Dedifferentiated amniotic fluid mesenchymal stem cell (primary cell): Measurements from ENCODE around the gene WDR45B.

Experiments used
- DNase-seq: peaks from one replicate; pipeline ENCODE4 v3.0.0-alpha.2; 2016; ENCODE audit errors: extremely low spot score

WDR45B gene

GRCh38 chr17:82648165-82648668 is at the start of gene WDR45B:
WDR45B (minus strand) TSS chr17:82648444; CDS start chr17:82648340, 104 bp downstream.
- DNase-seq = peak; percentile 96

GRCh38 chr17:82697808-82698064 is 49.5 kb upstream of the WDR45B start:
- no peak for DNase-seq

GRCh38 chr17:82696916-82697807 is 48.9 kb upstream of the WDR45B start:
- DNase-seq = no peak

GRCh38 chr17:82696259-82696658 is 48.0 kb upstream of the WDR45B start:
- DNase-seq = no peak

- DNase-seq = no peak
These were observed 46.4 kb upstream of the WDR45B start for GRCh38 chr17:82694647-82695046.

GRCh38 chr17:82693168-82693867 is 45.1 kb upstream of the WDR45B start:
- DNase-seq = no peak

GRCh38 chr17:82692268-82692667 is 44.0 kb upstream of the WDR45B start:
- DNase-seq = no peak

- no peak for DNase-seq
These were observed 43.5 kb upstream of the WDR45B start for GRCh38 chr17:82691714-82692113.

GRCh38 chr17:82690786-82691489 is 42.7 kb upstream of the WDR45B start:
- DNase-seq = no peak

- no peak for DNase-seq
These were observed 40.8 kb upstream of the WDR45B start for GRCh38 chr17:82689077-82689476.

GRCh38 chr17:82687871-82688270 is 39.6 kb upstream of the WDR45B start:
- DNase-seq = no peak

- no peak for DNase-seq
These were observed 39.2 kb upstream of the WDR45B start for GRCh38 chr17:82687375-82687861.

GRCh38 chr17:82686366-82687324 is 38.4 kb upstream of the WDR45B start:
- DNase-seq = no peak

GRCh38 chr17:82685291-82685690 is 37.0 kb upstream of the WDR45B start:
- no peak for DNase-seq

- no peak for DNase-seq
These were observed 36.1 kb upstream of the WDR45B start for GRCh38 chr17:82684228-82684841.

- no peak for DNase-seq
These were observed 35.3 kb upstream of the WDR45B start for GRCh38 chr17:82683534-82683933.

- DNase-seq = no peak
These were observed 33.3 kb upstream of the WDR45B start for GRCh38 chr17:82681547-82681946.

GRCh38 chr17:82679586-82680465 is 31.6 kb upstream of the WDR45B start:
- DNase-seq = no peak

GRCh38 chr17:82678265-82678891 is 30.1 kb upstream of the WDR45B start:
- DNase-seq = no peak
